Esophagus mucosa (tissue), 1 donor: ENCODE results near the gene CINP. TPM values are rescaled to one million over a fixed set of nuclear protein-coding genes. Genes with fewer than 3 reads are reported as not detected.
A peak's percentile ranks its signal among the peaks of the same experiment; 100 is the strongest.
"Not testable (repeated sequence)": the region's sequence is repeated elsewhere in the genome, so short reads cannot be mapped to it uniquely, and the experiment has no call there.

Experiments
- ATAC-seq: fragments of 200-7000 bp; cut with Tn5 transposase; one replicate; pipeline ENCODE4 v1.9.1; 2020
- total RNA-seq: library from RNA; stranded (reverse); gene quantifications from one replicate; pipeline ENCODE4 v1.2.4, GENCODE V29; 2023
- donor health status: DM: yes; HTN: yes; CAD: no.

CINP gene
- total RNA-seq, 1 donor from 2014 or later = 29.6 TPM

DNA sequence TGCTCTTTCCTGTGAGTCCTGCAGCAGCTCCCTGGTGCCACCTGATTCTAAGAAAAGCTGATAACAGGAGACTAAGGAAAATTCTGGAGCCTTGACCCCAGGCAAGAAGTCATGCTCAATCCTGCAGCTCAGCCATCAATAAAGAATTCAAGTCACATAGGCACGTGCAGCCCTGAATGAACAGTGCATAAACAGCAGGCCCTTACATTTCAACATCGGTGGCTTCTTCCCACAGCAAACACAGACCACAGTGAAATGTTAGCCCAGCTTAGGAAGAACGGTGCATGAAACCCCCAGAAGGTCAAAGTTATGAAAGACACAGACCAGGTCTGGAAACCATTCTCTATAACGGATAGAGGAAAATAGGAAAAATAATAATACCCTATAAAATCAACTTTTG is 10.5 kb downstream of the CINP start:
- no peak for ATAC-seq

DNA sequence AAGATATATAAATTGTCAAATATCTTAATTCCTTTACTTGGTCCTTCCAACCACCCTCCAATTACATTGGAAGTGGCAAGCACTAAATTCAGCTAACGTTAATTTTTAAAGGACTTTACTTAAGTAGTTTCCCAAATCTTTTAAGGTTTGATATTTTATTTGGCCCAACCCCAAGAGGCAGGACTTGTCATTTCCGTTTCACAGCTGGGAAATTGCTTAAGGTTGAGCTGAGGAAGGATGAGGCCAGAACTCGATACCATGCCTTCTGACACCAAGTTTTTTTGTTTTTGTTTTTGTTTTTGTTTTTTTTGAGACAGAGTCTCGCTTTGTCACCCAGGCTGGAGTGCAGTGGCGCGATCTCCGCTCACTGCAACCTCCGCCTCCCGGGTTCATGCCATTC is 11.1 kb downstream of the CINP start:
- ATAC-seq = not testable (repeated sequence)

DNA sequence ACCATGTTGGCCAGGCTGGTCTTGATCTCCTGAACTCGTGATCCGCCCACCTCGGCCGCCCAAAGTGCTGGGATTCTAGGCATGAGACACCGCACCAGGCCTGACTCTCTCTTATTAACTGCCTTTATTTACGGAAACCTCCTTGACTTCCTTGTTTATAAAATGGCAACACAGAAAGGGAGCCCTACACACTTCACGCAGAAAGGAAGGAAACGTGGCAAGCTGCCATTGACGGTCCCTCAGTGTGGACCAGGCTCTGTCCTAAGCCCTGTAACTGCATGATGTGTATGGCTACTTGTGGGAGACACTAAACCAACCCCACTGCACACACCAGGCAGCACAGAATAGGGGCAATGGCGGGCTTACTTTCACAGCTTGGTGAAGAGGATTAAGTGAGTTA is 11.7 kb downstream of the CINP start:
- ATAC-seq = no peak

DNA sequence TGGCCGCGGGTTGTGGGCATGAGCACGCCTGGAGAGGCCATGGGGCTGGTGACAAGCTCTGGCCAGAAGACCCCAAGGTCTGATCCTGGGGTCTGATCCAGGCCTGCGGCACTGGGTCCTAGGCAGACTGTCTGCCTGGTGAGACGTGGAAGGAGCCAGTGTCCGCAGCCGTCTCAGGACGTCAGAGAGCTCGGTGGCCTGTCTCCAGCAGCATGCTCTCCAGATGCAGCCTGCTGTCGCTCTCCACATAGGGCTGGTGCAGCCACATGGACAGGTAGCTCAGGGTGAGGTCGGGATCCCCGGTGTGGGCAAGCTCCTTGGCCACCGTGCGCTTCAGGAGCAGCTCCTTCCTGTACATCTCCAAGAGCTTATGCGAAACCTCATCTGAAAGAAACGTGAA is 14.3 kb downstream of the CINP start:
- ATAC-seq = peak; percentile 23

DNA sequence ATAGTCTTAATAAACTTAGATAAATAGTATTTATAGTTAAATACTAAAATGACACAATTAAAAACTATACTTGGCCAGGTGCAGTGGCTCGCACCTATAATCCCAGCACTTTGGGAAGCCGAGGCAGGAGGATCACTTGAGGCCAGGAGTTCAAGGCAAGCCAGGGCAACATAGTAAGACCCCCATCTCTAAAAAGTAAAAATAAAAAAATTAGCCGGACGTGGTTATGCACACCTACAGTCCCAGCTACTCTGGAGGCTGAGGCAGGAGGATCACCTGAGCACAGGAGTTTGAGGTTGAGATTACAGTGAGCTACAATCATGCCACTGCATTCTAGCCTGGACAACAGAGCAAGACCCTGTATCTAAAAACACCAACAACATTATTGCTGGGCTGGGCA is 16.0 kb downstream of the CINP start:
- ATAC-seq = no peak

DNA sequence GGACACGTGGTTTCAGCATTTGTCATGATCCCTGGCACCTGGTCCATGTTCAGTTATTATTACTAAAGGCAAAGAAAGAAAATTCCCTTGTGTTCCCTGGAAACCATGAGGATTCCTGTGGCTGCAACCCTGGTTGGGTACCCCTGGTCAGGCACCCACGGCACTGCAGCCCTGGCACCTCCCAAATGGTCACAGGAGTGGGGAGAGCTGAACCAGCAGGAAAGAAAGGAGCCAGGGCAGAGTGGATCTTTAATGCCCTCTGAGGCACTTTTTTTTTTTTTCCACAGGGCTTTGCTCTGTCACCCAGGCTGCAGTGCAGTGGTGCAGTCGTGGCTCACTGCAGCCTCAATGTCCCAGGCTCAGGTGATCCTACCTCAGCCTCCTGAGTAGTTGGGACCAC is 17.5 kb downstream of the CINP start:
- ATAC-seq = no peak

DNA sequence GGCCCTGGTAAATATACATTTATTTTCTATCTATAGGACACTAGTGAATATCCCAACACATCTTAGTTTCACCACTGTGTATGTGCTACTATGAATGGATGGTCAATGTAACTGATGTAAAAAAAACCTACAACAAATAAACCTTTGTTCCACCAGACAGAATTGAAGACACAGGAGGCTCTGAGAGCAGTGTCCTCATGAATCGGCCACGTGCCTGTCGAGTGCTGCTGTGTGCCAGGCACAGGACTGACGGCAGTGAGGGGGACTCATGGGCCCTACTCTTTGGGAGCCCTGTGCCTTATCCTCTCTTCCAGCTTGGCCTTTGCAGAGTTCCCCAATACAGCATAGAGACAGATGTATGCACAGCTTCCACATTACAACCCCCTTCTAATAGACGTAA is 18.2 kb downstream of the CINP start:
- no peak for ATAC-seq

DNA sequence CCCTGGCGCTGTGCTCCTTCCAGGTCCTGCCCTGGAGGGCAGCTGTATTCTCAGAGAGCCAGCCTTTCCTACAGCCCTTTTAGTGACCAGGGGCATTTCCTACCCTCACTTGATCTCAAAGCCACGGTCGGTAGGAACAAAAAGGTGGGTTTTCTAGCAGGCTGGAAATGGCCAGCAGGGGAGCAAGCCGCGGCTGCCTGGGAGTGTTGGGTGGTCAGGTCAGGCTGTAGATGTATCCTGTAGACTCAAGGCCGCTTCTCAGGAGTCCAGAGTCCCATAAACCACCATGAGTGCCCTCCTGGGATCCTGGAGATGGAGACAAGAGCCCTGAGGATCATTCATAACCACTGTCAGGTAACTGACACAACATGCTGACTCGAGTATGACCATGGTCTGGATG is 18.6 kb downstream of the CINP start:
- no peak for ATAC-seq

DNA sequence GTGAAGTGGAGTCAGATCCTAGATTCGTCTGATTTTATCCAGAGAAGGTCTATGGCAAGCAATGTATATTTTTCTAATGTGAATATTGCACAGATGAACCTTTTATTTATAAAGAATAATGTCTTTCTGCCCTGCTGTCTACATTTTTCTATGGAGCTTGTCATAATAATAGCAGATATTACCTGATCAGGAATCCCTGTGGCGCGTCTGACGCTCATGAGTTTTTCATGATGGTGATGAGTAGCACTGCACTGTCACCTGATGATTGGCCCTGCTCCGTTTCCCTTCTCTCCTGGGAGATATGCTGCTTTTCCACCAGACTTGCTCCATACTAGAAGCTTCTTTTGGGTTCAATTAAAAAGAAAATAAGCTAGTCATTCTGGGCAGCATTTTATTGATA is 20.5 kb downstream of the CINP start:
- no peak for ATAC-seq

DNA sequence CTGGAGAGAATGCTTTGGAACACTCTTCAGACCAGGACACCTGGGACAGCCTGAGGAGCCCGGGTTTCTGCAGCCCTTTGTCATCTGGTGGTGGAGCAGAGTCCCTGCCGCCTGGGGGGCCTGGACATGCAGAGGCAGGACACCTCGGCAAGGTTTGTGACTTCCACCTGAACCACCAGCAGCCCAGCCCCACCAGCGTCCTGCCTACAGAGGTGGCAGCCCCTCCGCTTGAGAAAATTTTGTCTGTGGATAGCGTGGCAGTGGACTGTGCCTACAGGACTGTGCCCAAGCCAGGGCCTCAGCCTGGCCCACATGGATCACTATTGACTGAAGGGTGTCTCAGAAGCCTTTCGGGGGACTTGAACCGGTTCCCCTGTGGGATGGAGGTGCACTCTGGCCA is 21.1 kb downstream of the CINP start:
- ATAC-seq = no peak

DNA sequence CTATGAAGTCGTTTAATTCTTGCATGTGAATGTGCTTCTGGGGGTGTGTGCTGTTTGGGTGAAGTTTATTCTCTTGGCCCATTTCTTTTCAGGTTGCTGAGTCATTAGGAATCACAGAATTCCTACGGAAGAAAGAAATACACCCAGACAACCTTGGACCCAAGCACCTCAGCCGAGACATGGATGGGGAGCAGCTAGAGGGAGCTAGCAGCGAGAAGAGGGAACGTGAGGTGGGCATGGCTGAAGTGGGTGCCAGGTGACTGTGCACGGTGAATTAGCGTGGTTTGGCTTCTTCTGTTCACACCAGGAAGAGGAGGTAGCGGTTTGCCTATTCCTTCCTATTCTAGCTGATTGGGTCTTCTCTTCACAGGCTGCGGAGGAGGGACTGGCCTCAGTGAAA is 24.0 kb downstream of the CINP start:
- ATAC-seq = no peak

DNA sequence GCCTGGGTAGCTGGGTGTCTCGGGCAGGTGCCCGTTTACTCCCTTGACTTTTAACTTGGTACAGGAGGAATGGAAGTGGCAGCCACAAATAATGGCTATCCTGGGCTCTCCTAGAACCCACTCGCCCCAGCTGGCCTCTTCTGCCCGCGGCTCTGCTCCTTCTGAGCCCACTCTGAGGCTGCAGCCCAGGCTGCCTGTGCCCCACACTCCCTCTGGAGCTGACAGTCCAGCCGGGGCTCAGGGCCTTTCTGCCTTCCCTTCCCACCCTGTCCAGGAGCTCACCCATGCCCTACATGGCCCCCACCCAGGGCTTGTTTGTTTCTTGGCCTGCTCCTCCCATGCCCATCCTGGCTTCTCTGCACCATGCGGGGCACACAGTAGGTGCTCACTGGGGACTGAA is 27.5 kb downstream of the CINP start:
- ATAC-seq = no peak

DNA sequence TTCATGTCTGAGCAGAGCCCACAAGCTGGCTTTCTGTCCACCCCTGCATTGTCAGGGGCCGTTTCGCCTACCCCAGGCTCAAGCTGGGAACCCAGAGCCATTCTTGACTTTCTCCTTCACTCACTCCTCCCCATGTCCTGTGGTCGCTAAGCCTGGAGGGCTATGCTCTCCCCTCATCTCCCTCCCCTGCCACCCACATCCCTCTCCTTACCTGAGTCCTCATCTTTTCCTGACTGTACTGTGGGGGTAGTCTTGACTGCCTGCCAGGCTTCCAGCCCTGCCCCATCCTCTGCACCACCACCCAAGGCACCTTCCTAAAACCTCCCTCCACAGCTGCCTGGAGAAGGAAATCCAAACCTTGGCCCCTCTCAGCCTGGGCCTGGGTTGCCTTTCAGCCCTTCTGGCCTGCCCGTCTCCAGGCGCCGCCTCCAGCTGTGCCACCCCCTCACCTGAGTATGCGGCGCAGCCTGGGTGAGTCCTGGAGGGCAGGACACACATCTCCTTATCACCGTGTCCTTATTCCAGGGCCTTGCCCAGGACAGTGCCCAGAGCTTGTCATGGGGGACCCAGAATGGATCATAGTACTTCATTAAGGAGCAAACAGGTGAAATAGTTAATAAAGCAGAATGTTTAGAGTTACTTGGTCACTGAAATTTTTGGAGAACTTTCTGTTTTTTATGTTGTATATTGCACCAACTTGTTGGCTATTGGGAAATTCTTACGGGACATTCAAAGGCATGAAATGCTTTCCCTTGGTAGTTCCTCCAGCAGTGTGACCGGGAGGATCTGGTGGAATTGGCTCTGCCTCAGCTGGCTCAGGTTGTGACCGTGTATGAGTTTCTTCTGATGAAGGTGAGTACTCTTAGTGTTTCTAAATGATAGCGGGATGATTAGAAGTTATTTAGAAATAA is 28.6 kb downstream of the CINP start:
- ATAC-seq = peak; percentile 21

DNA sequence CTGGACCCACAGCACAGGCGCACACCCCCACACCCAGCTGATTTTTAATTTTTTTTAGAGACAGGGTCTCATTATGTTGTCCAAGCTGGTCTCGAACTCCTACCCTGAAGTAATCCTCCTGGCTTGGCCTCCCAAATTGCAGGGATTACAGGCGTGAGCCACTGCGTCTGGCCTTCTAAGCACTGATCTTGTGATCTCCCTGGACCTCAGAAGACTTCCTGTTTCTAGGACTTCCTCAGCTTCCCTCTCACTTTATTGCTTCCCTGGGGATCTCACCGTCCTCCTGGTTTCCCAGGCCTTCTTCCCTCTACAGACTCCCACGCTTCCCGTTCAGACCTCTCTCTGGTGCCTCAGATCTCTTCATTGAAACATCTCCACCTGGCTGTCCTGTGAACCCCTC is 29.3 kb downstream of the CINP start:
- no peak for ATAC-seq

DNA sequence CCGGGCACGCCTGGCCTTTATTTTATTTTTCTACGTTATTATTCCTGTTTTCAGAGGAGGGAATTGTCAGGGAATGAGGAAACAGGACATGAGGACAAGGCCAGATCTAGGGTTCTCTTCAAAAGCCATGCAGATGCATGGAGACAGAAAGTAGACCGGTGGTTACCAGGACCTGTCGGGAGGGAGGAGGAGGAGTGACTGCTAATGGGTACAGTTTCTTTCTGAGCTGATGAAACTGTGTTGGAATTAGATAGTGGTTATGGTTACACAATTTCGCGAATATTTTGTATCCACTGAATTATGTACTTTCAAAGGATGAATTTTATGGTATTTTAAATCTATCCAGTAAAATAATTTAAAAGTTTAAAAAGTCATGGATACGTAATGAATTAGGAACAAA is 31.9 kb downstream of the CINP start:
- no peak for ATAC-seq

DNA sequence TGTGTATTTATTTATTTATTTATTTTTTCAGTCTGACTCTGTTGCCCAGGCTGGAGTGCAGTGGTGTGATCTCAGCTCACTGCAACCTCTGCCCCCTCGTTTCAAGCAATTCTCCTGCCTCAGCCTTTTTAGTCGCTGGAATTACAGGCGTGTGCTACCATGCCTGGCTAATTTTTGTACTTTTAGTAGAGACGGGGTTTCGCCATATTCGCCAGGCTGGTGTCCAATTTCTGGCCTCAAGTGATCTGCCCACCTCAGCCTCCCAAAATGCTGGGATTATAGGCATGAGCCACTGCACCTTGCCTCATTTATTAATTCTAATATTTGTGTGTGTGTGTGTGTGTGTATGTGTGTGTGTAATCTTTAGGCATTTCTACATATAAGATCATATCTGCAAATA is 33.3 kb downstream of the CINP start:
- not testable (repeated sequence) for ATAC-seq

DNA sequence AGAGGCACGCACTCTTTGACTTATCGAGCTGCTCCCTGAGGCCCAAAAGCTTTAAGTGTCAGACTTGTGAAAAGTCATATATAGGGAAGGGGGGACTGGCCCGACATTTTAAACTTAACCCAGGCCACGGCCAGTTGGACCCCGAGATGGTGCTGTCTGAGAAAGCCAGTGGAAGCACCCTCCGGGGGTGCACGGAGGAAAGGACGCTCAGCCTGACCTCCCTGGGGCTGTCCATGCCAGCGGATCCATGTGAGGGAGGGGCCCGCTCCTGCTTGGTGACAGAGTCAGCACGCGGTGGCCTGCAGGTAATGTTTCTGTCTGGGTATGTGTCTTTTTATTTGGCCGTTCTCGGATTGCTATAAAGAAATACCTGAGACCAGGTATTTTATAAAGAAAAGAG is 36.1 kb downstream of the CINP start:
- no peak for ATAC-seq

DNA sequence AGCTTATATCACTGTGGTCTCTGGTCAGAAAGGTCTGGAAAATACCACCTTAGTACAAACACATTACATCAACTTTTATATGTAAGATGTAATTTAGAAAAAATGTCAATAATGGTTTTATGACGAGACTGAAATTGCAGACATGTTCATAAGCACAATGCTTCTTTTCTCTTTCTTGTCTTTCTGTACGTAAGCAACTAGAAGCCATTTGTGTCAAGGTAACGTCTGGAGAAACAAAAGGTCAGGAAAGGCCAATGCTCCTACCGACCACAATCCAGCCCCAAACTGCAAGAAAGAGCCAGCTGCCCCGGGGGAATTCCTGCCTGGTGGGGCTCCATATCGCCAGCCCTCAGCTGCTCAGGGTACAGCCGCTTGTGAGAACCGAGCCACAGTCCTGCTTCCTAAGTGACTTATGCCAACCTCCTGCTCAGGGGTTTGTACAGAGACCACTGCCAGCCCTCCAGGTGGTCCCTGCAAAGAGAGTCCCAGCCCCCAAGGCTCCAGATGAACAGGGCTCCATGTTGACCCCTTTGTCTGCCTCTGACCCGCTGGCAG is 36.8 kb downstream of the CINP start:
- ATAC-seq = no peak

DNA sequence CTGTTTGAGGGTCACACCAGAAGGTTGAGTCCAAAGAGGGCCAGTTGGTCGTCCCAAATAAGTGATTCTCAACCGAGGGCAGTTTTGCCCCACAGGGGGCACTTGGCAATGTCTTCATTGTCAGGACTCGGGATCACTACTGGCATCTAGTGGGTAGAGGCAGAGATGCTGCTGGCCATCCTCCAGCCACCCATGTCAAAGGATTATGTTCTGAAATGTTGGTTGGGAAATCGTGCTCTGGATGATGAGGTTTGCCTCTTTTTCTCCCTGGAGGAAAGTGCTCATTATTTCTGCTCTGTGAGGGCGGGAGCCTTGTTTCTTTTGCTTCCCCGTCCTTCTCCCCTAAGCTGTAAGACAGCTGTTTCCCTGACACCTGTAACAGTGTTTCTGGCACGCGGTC is 39.6 kb downstream of the CINP start:
- ATAC-seq = peak; percentile 48

DNA sequence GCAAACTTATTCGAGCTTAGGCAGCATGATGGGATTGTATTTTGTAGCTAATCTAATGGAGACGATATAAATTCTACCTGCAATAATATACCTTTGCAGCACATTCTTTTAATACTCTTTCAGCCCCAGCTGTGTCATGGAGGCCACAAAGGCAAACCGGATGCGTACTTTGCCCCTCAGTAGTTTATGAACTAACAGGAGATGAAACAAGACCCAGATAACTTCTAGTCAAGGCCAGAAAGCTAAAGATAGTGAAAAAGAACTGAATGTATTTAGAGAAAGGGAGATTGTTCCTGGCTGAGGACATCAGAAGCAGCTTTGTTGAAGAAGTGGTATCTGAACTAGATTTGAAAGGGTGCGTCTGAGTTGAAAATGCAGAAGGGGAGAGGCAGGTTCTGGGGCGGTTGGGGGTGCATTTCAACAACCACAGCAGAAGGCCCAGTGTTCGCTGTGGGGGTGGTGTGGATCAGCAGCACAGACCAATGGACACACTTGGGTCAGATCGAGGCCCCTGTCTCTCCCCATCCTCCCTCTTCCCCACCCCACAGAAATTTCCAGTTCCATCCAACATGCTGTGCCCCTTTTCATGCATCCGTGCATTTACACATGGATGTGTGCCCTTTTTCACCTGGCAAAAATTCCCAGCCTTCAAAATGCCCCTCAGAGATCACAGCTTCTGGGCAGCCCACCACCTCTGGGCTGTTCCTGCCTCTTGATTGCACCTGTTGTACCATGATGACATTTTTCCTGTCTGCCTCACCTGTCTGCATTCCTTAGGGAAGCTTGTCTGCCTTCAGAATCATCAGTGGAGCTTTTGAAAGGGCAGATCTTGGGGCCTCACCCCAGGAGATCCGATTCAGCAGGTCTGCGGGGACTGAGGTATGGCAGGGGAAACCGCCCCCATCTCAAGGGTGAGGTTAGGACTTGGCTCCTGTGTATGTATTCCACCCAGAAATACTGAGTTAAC is 41.0 kb downstream of the CINP start:
- ATAC-seq = no peak

DNA sequence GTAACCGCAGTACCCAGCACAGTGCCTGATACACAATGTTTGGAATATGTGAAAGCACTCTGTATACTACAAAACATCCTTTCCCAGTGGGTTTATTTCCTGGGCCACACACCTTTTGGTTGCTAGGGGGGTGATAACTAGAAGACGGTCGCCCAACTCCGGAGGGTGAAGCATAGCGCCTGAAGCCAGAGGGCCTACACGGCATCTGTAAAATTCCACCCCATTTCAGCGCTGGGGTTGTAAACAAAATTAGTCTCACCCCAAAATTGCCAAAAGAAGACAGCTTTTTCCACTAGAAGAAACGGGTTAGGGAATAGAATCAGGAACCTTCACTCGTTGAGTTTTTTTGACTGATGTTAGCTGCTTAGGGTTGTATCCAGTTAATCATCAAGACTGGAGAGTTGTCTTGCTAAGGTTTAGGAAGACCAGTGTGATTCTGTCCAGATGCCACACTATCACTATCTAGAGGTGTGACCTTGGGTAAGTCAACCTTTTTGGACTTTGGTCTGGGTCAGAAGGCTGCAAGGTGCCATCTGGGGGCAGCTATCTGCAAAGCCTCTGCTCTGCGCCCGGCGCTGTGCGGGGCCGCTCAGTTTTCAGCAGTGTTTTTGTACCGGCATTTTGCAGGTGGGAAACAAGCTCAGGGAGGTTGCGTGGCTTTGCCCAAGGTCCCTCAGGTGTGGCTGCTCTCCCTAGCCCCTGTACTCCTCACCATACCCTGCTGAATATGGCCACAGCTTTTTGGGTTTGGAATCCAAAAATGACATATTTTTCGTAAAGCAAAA is 41.8 kb downstream of the CINP start:
- no peak for ATAC-seq

DNA sequence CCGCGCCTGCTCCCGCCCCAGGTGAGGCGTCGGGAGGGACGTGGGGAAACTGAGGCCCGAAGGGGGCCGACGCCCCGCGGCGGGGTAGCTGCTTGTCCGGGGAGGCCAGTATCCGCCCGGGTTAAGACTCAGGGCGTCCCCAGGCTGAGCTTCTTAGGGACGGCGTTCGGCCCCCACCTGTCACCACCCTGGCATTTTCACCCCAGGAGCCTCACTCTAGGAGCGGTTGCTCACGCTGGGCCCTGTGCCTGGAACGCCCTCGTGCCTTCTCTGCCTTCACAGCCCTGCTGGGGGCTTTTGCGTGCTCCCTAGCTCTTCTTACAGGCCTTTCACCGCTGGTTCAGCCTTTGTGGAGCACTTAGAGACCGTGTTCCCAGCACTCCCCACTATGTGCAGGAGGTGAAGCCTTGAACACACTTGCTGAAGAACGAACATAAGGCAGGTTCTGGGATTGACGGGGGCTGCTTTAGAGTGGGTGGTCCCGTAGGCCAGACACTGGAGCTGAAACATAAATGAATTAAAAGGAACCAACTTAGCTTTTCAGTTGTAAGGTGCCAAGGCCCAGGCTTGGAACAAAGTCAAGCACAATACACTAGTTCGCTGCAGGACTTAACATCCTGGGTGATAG is 42.5 kb downstream of the CINP start:
- no peak for ATAC-seq
